ENCODE results near the gene TNIP1.
A peak's percentile ranks its signal among the peaks of the same experiment; 100 is the strongest.

TNIP1 gene

GRCh38 chr5:151125421-151125820, 44.6 kb upstream of the TNIP1 start:
- peak; percentile 38 for DNase-seq (ENCODE audit: extremely low read depth, insufficient read length)
- Histone ChIP-seq H3K36me3 (ENCODE audit: control insufficient read depth, insufficient read depth, low read length) (peaks cover 66% of the 10 kb centered on the region), H3K4me3 (replicated peaks; ENCODE audit: low read depth, low read length) (no peak overlapping the region), H3K27me3 (replicated peaks; ENCODE audit: control insufficient read depth, insufficient read depth, low read length) (no peaks in the 10 kb centered on the region)
- no peak for TF ChIP-seq CTCF (IDR thresholded peaks at IDR 0.05; ENCODE audit: insufficient read depth, low read length, poor library complexity, severe bottlenecking)

- DNase-seq (ENCODE audit: extremely low read depth, insufficient read length): peak; percentile 85
Observed at GRCh38 chr5:151123897-151124751, 43.3 kb upstream of the TNIP1 start.

GRCh38 chr5:151122828-151123227, 42.0 kb upstream of the TNIP1 start:
- peaks cover 66% of the 10 kb centered on the region for H3K36me3 ChIP-seq (ENCODE audit: control insufficient read depth, insufficient read depth, low read length)
- TF ChIP-seq CTCF (IDR thresholded peaks at IDR 0.05; ENCODE audit: insufficient read depth, low read length, poor library complexity, severe bottlenecking): no peak

More at GRCh38 chr5:151123897-151124751, 43.3 kb upstream of the TNIP1 start:
- no peaks in the 10 kb centered on the region for H3K27me3 ChIP-seq (replicated peaks; ENCODE audit: control insufficient read depth, insufficient read depth, low read length)
- H3K4me3 ChIP-seq (replicated peaks; ENCODE audit: low read depth, low read length): peak overlapping the region; percentile 30
- TF ChIP-seq CTCF (IDR thresholded peaks at IDR 0.05; ENCODE audit: insufficient read depth, low read length, poor library complexity, severe bottlenecking): no peak
- peaks cover 67% of the 10 kb centered on the region for H3K36me3 ChIP-seq (ENCODE audit: control insufficient read depth, insufficient read depth, low read length)

GRCh38 chr5:151121665-151122064, 40.8 kb upstream of the TNIP1 start:
- no peak for TF ChIP-seq CTCF (IDR thresholded peaks at IDR 0.05; ENCODE audit: insufficient read depth, low read length, poor library complexity, severe bottlenecking)
- Histone ChIP-seq H3K36me3 (ENCODE audit: control insufficient read depth, insufficient read depth, low read length) (peaks cover 65% of the 10 kb centered on the region), H3K4me3 (replicated peaks; ENCODE audit: low read depth, low read length) (no peak overlapping the region), H3K27me3 (replicated peaks; ENCODE audit: control insufficient read depth, insufficient read depth, low read length) (no peaks in the 10 kb centered on the region)
- DNase-seq (ENCODE audit: extremely low read depth, insufficient read length): no peak

More at GRCh38 chr5:151122828-151123227, 42.0 kb upstream of the TNIP1 start:
- Histone ChIP-seq H3K27me3 (replicated peaks; ENCODE audit: control insufficient read depth, insufficient read depth, low read length) (no peaks in the 10 kb centered on the region), H3K4me3 (replicated peaks; ENCODE audit: low read depth, low read length) (no peak overlapping the region)
- no peak for DNase-seq (ENCODE audit: extremely low read depth, insufficient read length)

- Histone ChIP-seq H3K4me3 (replicated peaks; ENCODE audit: low read depth, low read length) (no peak overlapping the region), H3K27me3 (replicated peaks; ENCODE audit: control insufficient read depth, insufficient read depth, low read length) (no peaks in the 10 kb centered on the region), H3K36me3 (ENCODE audit: control insufficient read depth, insufficient read depth, low read length) (peaks cover 65% of the 10 kb centered on the region)
- no peak for TF ChIP-seq CTCF (IDR thresholded peaks at IDR 0.05; ENCODE audit: insufficient read depth, low read length, poor library complexity, severe bottlenecking)
- DNase-seq (ENCODE audit: extremely low read depth, insufficient read length): no peak
Observed at GRCh38 chr5:151121095-151121494, 40.3 kb upstream of the TNIP1 start.
